SK-N-SH (cell line): ENCODE measurements around the gene PCDH1. TPM values are rescaled to one million over a fixed set of nuclear protein-coding genes. Genes with fewer than 3 reads are reported as not detected.

ENCODE experiments used
- CTCF ChIA-PET: fragments of 300-600, 350-600 bp; formaldehyde crosslinking; extraction: SDS; loops from one replicate; lab custom pipeline; 2021; lab: Yijun Ruan, JAX
- POLR2A ChIA-PET: fragments of 350-600 bp; sonication (Branson Sonifier 250); formaldehyde crosslinking; extraction: SDS; loops from one replicate; lab custom pipeline; 2020; ENCODE audit warnings: antibody characterized with exemption, inconsistent platforms; lab: Yijun Ruan, JAX
- DNase-seq: peaks from one replicate; pipeline ENCODE4 v3.0.0; 2012
- H2AFZ ChIP-seq: fragments of 200-600 bp; sonication (generic); 2 replicates; pipeline ENCODE4 v1.8.1; 2016; ENCODE audit warnings: antibody characterized with exemption, mild to moderate bottlenecking, low read depth
- H3F3A ChIP-seq: fragments of 200-600 bp; sonication (generic); replicated peaks from 2 replicates; pipeline ENCODE3; 2016; ENCODE audit warnings: antibody characterized with exemption, mild to moderate bottlenecking; ENCODE audit not compliant: insufficient read depth
- H3K27ac ChIP-seq, 2 experiments: fragments of 200-500 bp in 1 of 2; fragments of 200-600 bp in 1 of 2; sonication (Bioruptor generic) in 1 of 2; sonication (generic), shearing (Covaris generic) in 1 of 2; 2 replicates each; pipeline versions ENCODE4 v1.5.1 to v1.6.1; 2014 to 2016; ENCODE audit warnings: low read depth in 2 of 2, inconsistent platforms in 1 of 2, low read length in 1 of 2, mild to moderate bottlenecking in 1 of 2, mixed read lengths in 1 of 2
- H3K27me3 ChIP-seq: fragments of 200-600 bp; sonication (generic), shearing (Covaris generic); 2 replicates; pipeline ENCODE4 v1.6.1; 2016; ENCODE audit warnings: mixed run types; ENCODE audit not compliant: insufficient read depth
- H3K36me3 ChIP-seq, 2 experiments: fragments of 200-500 bp in 1 of 2; fragments of 200-600 bp in 1 of 2; sonication (Bioruptor generic) in 1 of 2; sonication (generic) in 1 of 2; replicated peaks in 1 of 2; 2 replicates each; pipeline versions ENCODE3 to v1.5.1; 2014 to 2016; ENCODE audit warnings: low read length in 1 of 2, mild to moderate bottlenecking in 1 of 2; ENCODE audit not compliant: insufficient read depth in 2 of 2, control insufficient read depth in 1 of 2
- H3K4me1 ChIP-seq, 2 experiments: fragments of 200-500 bp in 1 of 2; fragments of 200-600 bp in 1 of 2; sonication (Bioruptor generic) in 1 of 2; sonication (generic), shearing (Covaris generic) in 1 of 2; 2 replicates each; pipeline versions ENCODE4 v1.5.1 to v1.6.1; 2014 to 2016; ENCODE audit warnings: low read depth in 1 of 2, low read length in 1 of 2, mixed run types in 1 of 2; ENCODE audit not compliant: insufficient read depth in 2 of 2, control insufficient read depth in 1 of 2
- H3K4me2 ChIP-seq: fragments of 200-600 bp; sonication (generic), shearing (Covaris generic); 2 replicates; pipeline ENCODE4 v1.6.1; 2017; ENCODE audit warnings: mixed run types
- H3K4me3 ChIP-seq, 2 experiments: fragments of 200-500 bp in 1 of 2; fragments of 200-600 bp in 1 of 2; sonication (Bioruptor generic) in 1 of 2; sonication (generic), shearing (Covaris generic) in 1 of 2; 2 replicates each; pipeline versions ENCODE4 v1.5.1 to v1.8.1; 2014 to 2016; ENCODE audit warnings: low read depth in 2 of 2, inconsistent platforms in 1 of 2, low read length in 1 of 2, mild to moderate bottlenecking in 1 of 2, mixed read lengths in 1 of 2, moderate library complexity in 1 of 2
- H3K79me2 ChIP-seq: fragments of 200-600 bp; sonication (generic); 2 replicates; pipeline ENCODE4 v1.8.1; 2017; ENCODE audit warnings: mild to moderate bottlenecking; ENCODE audit not compliant: insufficient read depth
- H3K9ac ChIP-seq: fragments of 200-600 bp; sonication (generic); 2 replicates; pipeline ENCODE4 v1.6.1; 2017; ENCODE audit warnings: mixed run types
- H3K9me2 ChIP-seq: fragments of 200-600 bp; sonication (generic); 2 replicates; pipeline ENCODE4 v1.6.1; 2017; ENCODE audit warnings: mixed run types
- H3K9me3 ChIP-seq: fragments of 200-600 bp; sonication (generic); 2 replicates; pipeline ENCODE4 v1.6.1; 2017; ENCODE audit warnings: mixed run types, mild to moderate bottlenecking, moderate library complexity
- H4K20me1 ChIP-seq: fragments of 200-600 bp; sonication (generic); 2 replicates; pipeline ENCODE4 v1.6.1; 2017; ENCODE audit warnings: mild to moderate bottlenecking, mixed run types; ENCODE audit not compliant: insufficient read depth
- ELF1 ChIP-seq: IDR thresholded peaks from 2 replicates; pipeline ENCODE4 v1.4.0; 2012
- EP300 ChIP-seq, 2 experiments: IDR thresholded peaks; 2 replicates each; pipeline versions ENCODE4 v1.4.0 to v1.6.1; 2012; ENCODE audit warnings: borderline replicate concordance in 1 of 2, low read depth in 1 of 2, low read length in 1 of 2
- EZH2phosphoT487 ChIP-seq: fragments of 200-600 bp; sonication (generic); IDR thresholded peaks from 2 replicates; pipeline ENCODE4 v1.6.1; 2017; ENCODE audit warnings: low read depth, mixed run types, mild to moderate bottlenecking, antibody characterized with exemption, moderate library complexity, borderline replicate concordance
- GABPA ChIP-seq: IDR thresholded peaks from 2 replicates; pipeline ENCODE4 v1.4.0; 2012; ENCODE audit warnings: low read depth, mild to moderate bottlenecking
- GATA2 ChIP-seq: sonication (generic); formaldehyde crosslinking; IDR thresholded peaks from 2 replicates; pipeline ENCODE4 v1.5.0; 2020; ENCODE audit warnings: mild to moderate bottlenecking, missing genetic modification reagents
- JUND ChIP-seq: IDR thresholded peaks from 2 replicates; pipeline ENCODE4 v1.4.0; 2012
- MEF2A ChIP-seq: IDR thresholded peaks from 2 replicates; pipeline ENCODE4 v1.4.0; 2012; ENCODE audit warnings: low read depth, borderline replicate concordance
- NFIC ChIP-seq: IDR thresholded peaks from 2 replicates; pipeline ENCODE4 v1.4.0; 2012; ENCODE audit warnings: borderline replicate concordance
- RCOR1 ChIP-seq: fragments of 150-350 bp; IDR thresholded peaks from 2 replicates; pipeline ENCODE4 v1.6.1; 2017; ENCODE audit warnings: antibody characterized with exemption, low read length
- RXRA ChIP-seq: IDR thresholded peaks from 2 replicates; pipeline ENCODE4 v1.4.0; 2012; ENCODE audit warnings: low read depth, mild to moderate bottlenecking, borderline replicate concordance
- SIN3A ChIP-seq: IDR thresholded peaks from 2 replicates; pipeline ENCODE4 v1.6.1; 2012; ENCODE audit warnings: low read depth, mild to moderate bottlenecking, low read length, moderate library complexity, borderline replicate concordance
- TAF1 ChIP-seq: IDR thresholded peaks from 2 replicates; pipeline ENCODE4 v1.6.1; 2012; ENCODE audit warnings: low read depth, mild to moderate bottlenecking, low read length, moderate library complexity, borderline replicate concordance
- TCF12 ChIP-seq: IDR thresholded peaks from 2 replicates; pipeline ENCODE4 v1.4.0; 2012
- TEAD4 ChIP-seq: IDR thresholded peaks from 2 replicates; pipeline ENCODE4 v1.4.0; 2012; ENCODE audit warnings: mild to moderate bottlenecking, borderline replicate concordance; ENCODE audit not compliant: insufficient read depth
- YY1 ChIP-seq: IDR thresholded peaks from 2 replicates; pipeline ENCODE4 v1.4.0; 2012; ENCODE audit warnings: low read depth, mild to moderate bottlenecking
- WGBS: methylation state at CpG from one replicate; pipeline ENCODE4 v1.1.6; 2017; ENCODE audit warnings: low lambda C conversion rate; 5-methylcytosine and 5-hydroxymethylcytosine counted together
- polyA plus RNA-seq, 3 experiments: library from polyadenylated mRNA; depleted of rRNA; stranded (reverse); fragments of >200 nt; gene quantifications; 2 replicates each; pipeline ENCODE4 v1.2.3, GENCODE V29; 2012
- TF ChIP-seq, protein P1 (sequence below): IDR thresholded peaks from 2 replicates; pipeline ENCODE4 v1.4.0; 2012; ENCODE audit warnings: low read depth
- TF ChIP-seq, protein P2 (sequence below): fragments of 150-350 bp; IDR thresholded peaks from 2 replicates; pipeline ENCODE4 v1.6.1; 2017; ENCODE audit warnings: antibody characterized with exemption, low read length, low read depth, borderline replicate concordance
- TF ChIP-seq, protein P3 (sequence below): IDR thresholded peaks from 2 replicates; pipeline ENCODE4 v1.6.1; 2012; ENCODE audit warnings: mild to moderate bottlenecking, low read depth, low read length, moderate library complexity
- TF ChIP-seq, protein P4 (sequence below): IDR thresholded peaks from 2 replicates; pipeline ENCODE4 v1.4.0; 2012; ENCODE audit warnings: low read depth, borderline replicate concordance
- TF ChIP-seq, protein P5 (sequence below): fragments of 200-600 bp; sonication (generic); IDR thresholded peaks from 2 replicates; pipeline ENCODE4 v1.6.1; 2017; ENCODE audit warnings: antibody characterized with exemption, mild to moderate bottlenecking, moderate library complexity

The PCDH1 gene
- polyA plus RNA-seq, 1 of the 3 experiments (the other 2 are of a cell fraction) = 0.08 TPM

DNA sequence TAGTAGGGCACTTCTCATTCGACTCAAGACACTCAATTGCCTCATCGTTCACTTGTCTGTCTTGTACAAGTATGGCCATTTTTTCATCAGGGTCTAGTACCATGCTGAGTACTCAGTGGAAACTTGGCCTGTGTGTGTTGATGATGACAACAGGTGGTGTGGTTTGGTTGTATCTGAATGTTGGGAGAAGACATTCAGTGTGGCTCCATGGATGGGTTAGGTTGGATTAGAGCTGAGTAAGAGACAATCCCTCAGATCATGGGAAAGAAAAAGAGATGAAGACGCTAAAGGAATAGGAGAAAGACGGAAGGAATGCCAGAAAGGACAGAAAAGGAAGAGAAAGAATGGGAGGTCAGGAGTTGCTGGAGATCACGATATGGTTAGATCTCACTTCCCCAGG is 17.0 kb downstream of the PCDH1 start:
- DNase-seq = no peak
- Histone ChIP-seq H3K79me2 (no peaks in the 10 kb centered on the region), H3K4me3 (no peak overlapping the region), H3K4me1 (no peaks in the 10 kb centered on the region; a peak in 1 of 4 replicates), H3K9me2 (no peaks in the 10 kb centered on the region), H2AFZ (no peak overlapping the region), H3K27me3 (peaks cover 15% of the 10 kb centered on the region), H4K20me1 (no peaks in the 10 kb centered on the region), H3K9me3 (no peaks in the 10 kb centered on the region), H3F3A (no peaks in the 10 kb centered on the region), H3K27ac (no peak overlapping the region), H3K9ac (no peak overlapping the region), H3K4me2 (no peak overlapping the region), H3K36me3 (no peaks in the 10 kb centered on the region)
- WGBS = 40% methylated on average over 5 of the region's 5 CpGs
- TF ChIP-seq GABPA = no peak
- TF ChIP-seq TCF12 = no peak
- no peak for TF ChIP-seq TEAD4
- TF ChIP-seq, protein P1, sequence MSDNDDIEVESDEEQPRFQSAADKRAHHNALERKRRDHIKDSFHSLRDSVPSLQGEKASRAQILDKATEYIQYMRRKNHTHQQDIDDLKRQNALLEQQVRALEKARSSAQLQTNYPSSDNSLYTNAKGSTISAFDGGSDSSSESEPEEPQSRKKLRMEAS = no peak
- TF ChIP-seq EZH2phosphoT487 = no peak
- no peak for TF ChIP-seq RCOR1
- TF ChIP-seq GATA2 (CRISPR knock-in tag) = no peak
- TF ChIP-seq SIN3A = no peak
- no peak for TF ChIP-seq YY1
- TF ChIP-seq ELF1 = no peak
- no peak for TF ChIP-seq TAF1
- TF ChIP-seq, protein P2, sequence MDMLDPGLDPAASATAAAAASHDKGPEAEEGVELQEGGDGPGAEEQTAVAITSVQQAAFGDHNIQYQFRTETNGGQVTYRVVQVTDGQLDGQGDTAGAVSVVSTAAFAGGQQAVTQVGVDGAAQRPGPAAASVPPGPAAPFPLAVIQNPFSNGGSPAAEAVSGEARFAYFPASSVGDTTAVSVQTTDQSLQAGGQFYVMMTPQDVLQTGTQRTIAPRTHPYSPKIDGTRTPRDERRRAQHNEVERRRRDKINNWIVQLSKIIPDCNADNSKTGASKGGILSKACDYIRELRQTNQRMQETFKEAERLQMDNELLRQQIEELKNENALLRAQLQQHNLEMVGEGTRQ = no peak
- TF ChIP-seq, protein P3, sequence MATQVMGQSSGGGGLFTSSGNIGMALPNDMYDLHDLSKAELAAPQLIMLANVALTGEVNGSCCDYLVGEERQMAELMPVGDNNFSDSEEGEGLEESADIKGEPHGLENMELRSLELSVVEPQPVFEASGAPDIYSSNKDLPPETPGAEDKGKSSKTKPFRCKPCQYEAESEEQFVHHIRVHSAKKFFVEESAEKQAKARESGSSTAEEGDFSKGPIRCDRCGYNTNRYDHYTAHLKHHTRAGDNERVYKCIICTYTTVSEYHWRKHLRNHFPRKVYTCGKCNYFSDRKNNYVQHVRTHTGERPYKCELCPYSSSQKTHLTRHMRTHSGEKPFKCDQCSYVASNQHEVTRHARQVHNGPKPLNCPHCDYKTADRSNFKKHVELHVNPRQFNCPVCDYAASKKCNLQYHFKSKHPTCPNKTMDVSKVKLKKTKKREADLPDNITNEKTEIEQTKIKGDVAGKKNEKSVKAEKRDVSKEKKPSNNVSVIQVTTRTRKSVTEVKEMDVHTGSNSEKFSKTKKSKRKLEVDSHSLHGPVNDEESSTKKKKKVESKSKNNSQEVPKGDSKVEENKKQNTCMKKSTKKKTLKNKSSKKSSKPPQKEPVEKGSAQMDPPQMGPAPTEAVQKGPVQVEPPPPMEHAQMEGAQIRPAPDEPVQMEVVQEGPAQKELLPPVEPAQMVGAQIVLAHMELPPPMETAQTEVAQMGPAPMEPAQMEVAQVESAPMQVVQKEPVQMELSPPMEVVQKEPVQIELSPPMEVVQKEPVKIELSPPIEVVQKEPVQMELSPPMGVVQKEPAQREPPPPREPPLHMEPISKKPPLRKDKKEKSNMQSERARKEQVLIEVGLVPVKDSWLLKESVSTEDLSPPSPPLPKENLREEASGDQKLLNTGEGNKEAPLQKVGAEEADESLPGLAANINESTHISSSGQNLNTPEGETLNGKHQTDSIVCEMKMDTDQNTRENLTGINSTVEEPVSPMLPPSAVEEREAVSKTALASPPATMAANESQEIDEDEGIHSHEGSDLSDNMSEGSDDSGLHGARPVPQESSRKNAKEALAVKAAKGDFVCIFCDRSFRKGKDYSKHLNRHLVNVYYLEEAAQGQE = no peak
- no peak for TF ChIP-seq JUND
- TF ChIP-seq NFIC = no peak
- TF ChIP-seq, protein P4, sequence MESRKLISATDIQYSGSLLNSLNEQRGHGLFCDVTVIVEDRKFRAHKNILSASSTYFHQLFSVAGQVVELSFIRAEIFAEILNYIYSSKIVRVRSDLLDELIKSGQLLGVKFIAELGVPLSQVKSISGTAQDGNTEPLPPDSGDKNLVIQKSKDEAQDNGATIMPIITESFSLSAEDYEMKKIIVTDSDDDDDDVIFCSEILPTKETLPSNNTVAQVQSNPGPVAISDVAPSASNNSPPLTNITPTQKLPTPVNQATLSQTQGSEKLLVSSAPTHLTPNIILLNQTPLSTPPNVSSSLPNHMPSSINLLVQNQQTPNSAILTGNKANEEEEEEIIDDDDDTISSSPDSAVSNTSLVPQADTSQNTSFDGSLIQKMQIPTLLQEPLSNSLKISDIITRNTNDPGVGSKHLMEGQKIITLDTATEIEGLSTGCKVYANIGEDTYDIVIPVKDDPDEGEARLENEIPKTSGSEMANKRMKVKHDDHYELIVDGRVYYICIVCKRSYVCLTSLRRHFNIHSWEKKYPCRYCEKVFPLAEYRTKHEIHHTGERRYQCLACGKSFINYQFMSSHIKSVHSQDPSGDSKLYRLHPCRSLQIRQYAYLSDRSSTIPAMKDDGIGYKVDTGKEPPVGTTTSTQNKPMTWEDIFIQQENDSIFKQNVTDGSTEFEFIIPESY = no peak
- TF ChIP-seq RXRA = no peak
- TF ChIP-seq MEF2A = no peak
- TF ChIP-seq, protein P5, sequence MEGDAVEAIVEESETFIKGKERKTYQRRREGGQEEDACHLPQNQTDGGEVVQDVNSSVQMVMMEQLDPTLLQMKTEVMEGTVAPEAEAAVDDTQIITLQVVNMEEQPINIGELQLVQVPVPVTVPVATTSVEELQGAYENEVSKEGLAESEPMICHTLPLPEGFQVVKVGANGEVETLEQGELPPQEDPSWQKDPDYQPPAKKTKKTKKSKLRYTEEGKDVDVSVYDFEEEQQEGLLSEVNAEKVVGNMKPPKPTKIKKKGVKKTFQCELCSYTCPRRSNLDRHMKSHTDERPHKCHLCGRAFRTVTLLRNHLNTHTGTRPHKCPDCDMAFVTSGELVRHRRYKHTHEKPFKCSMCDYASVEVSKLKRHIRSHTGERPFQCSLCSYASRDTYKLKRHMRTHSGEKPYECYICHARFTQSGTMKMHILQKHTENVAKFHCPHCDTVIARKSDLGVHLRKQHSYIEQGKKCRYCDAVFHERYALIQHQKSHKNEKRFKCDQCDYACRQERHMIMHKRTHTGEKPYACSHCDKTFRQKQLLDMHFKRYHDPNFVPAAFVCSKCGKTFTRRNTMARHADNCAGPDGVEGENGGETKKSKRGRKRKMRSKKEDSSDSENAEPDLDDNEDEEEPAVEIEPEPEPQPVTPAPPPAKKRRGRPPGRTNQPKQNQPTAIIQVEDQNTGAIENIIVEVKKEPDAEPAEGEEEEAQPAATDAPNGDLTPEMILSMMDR = no peak
- TF ChIP-seq EP300 (IDR thresholded peaks at IDR 0.05; ENCODE audit: borderline replicate concordance in 1 of 2, low read depth in 1 of 2, low read length in 1 of 2) = no peak
- ChIA-PET POLR2A (no interaction called here), CTCF (interaction anchor here (1.0 to 4.9 kb wide), 2 partner anchors 17 to 169 kb away, joined by 3 to 31 read pairs; partner anchors contain the start of gene PCDH1)
